Peyer's patch (tissue), 4 donors: ENCODE measurements around the gene CCDC69.
"Not testable (repeated sequence)": the region's sequence is repeated elsewhere in the genome, so short reads cannot be mapped to it uniquely, and the experiment has no call there.

ENCODE experiments used
- CTCF ChIP-seq, 6 experiments: fragments of 450-650 bp in 4 of 6; fragments of 200-600 bp in 2 of 6; sonication (generic) in 1 of 6; IDR thresholded peaks; one replicate each; pipeline ENCODE4 v1.5.1; 2017 to 2019; ENCODE audit warnings: antibody characterized with exemption in 6 of 6, mild to moderate bottlenecking in 3 of 6, moderate library complexity in 1 of 6
- POLR2A ChIP-seq, 2 donors: fragments of 450-650 bp; IDR thresholded peaks; one replicate each; pipeline ENCODE4 v1.5.1; 2017; ENCODE audit warnings: antibody characterized with exemption in 2 of 2, mild to moderate bottlenecking in 2 of 2, moderate library complexity in 2 of 2

GRCh38 chr5:151240268-151240835 lies 16.5 kb upstream of the CCDC69 start:
- not testable (repeated sequence) for TF ChIP-seq CTCF, POLR2A (IDR thresholded peaks at IDR 0.05)
